ENCODE data around the gene SPATS2.

- TF ChIP-seq CTCF (IDR thresholded peaks at IDR 0.05): no peak
- TF ChIP-seq POLR2A (IDR thresholded peaks at IDR 0.05): no peak
- TF ChIP-seq EP300 (IDR thresholded peaks at IDR 0.05): no peak
- TF ChIP-seq POLR2AphosphoS5 (IDR thresholded peaks at IDR 0.05): no peak
Observed at GRCh38 chr12:49340095-49340870, 27.0 kb upstream of the SPATS2 start.

All from sigmoid colon (tissue), 4 donors.